Measurements from ENCODE around the gene ERBB4. TPM values are rescaled to one million over a fixed set of nuclear protein-coding genes. Genes with fewer than 3 reads are reported as not detected.

The ERBB4 gene
- total RNA-seq, 1 donor from 2014 or later, result 17.8 TPM

DNA sequence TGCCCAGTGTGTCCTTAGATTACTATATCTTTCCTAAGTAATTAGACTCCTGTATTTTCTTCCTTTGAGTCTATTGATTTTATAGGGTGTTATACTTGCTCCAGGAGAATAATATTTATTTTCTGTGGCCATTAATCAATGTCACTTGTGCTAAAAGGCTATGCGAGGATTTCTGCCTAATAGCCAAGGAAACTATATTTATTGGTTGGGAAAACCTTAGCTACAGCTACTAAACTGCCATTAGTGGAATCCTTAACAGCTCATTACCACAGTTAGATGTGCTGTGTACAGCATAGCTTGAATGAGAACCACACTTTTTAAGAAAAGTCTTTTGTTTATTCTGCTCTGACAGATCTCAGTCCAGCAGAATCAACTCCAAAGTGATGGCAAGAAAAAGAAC lies 537.3 kb downstream of the ERBB4 start:
- no peak for DNase-seq

DNA sequence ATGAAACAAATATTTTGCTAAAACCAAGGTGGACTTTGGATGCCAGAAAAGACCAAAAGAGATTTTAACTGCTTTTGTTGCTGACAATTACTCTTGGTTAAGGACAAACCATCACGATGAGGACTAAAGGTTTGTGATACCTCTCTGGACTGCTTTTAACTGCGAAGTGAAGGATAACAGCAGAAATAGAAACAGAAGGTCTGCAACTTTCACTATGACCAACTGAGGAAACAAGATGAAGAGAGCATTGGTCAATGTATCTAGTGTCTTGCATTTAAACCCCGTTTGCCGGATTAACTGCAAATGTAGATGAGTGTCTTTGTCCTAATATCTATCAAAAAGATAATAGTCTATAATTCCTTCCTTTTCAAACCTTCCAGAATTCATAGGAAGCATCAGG lies 541.7 kb downstream of the ERBB4 start:
- no peak for DNase-seq

DNA sequence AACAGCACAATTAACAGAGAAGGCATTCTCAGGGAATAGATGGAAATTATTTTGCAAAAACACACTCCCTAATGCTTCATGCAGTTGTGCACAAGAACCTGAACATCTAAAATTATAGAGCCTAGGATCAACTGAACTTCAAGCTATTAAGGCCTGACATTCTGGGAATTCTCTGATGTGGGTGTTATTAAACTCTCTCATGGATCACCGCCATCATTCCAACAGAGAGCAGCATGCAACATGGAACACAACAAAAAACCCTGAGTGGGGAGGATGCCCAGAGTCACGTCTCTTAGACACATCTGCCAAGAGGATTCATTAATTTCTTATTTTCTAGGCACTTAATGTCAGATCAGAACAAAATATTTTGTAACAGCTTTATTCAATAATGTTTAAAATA lies 543.8 kb downstream of the ERBB4 start:
- no peak for DNase-seq

DNA sequence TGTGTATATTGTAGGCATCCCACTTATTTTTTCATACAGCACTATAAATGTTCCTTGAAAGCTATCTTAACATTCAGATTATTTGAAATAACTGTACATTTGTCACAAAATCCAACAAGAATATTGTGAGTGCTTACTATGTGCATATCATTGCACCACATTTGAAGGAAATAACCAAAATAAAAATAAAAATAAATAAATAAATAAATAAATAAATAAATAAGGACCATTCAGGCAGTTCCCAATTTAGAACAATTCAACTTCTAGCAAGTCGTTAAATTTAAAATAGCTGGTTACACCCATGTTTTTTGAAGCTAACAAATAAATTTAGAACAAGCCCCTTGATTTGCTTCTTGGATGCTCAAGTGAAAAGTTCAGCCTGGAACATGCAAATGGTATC lies 548.3 kb downstream of the ERBB4 start:
- DNase-seq, result no peak

DNA sequence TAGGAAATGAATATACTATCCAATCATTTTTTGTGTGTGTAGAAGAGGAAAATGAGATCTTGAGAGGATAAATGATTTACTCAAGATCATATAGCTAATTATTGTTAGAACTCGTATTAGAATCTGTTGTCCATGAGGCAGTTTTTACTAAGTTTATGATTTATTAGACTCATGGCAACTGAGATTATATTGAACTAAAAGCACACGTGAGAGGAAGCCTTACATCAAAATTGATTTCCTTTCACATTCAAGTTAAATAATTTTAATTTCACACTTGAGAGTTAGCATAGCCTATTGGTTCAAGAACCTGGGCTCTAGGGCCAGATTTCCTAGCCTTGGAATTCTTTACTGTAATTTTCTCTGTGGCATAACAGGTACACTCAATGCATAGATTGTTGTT lies 552.3 kb downstream of the ERBB4 start:
- DNase-seq, result no peak

DNA sequence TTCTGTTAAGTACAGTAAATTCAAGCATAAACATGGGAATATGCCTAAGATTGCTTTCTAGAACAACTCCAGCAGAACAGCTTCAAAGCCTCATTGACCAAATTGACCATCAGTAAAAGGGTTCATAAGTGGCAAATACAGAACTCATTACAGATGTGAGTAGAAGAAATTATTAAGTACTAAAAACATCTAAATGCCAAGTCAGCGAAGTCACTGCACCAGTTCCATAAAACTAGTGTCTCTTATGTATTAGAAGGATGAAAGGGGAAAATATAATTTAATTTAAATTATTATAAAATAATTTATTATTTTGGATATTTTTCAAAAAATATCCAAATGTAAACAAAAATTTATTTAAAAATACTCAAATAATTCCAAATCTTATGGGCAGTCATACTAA lies 553.2 kb downstream of the ERBB4 start:
- no peak for DNase-seq

DNA sequence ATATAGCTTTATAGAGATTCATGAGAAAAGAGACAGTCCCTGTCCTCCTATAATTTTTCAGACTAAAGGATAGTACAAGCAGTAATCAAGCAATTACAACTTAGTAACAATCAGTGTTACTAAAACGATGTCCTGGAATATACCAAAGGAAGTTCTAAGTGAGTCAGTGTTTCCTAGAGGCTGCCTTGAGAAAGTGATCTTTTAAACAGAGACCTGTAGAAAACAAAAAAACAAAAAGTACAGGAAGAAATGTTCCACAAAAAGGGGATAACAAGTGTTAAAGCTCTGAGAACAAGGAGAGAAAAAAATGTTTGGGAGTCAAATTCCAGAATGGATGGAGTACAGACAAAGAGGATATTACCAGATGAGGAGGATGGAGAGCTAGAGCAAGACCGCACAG lies 556.4 kb downstream of the ERBB4 start:
- no peak for DNase-seq

DNA sequence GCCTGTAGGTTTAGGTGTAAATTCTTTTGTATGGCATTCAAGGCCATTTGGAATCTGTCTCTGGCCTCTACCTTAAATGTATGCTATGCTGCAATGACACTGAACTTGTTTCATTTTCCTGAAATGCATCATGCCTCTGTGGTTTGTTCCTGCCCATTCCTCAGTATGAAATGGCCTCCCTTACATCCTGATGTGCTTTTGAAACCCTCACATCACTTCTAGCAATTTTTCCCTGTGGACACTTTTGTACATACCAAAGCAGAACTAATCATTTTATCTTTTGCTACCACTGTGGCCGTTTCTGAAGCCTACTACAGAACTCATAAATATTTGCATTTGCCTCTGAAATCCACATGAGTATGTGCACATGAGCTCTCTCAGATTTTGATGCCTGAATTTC lies 557.2 kb downstream of the ERBB4 start:
- no peak for DNase-seq

DNA sequence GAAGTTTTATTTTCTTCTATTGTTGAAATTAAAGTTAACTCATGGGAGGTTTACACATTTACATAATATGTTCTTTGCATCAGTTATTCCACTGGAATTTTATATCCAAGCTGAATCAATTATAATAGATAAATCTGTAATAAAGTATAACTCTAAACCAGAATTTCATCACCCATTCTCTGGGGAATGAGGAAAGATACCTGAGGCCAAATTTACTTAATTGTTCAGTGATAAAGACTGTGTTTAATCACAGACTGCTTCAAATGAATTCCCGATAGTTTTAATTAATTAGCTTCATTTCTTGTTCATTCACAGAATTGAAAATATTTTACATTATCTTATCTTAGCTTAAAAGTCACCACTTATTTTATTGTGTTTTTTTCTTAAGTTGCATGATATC lies 562.5 kb downstream of the ERBB4 start:
- no peak for DNase-seq

DNA sequence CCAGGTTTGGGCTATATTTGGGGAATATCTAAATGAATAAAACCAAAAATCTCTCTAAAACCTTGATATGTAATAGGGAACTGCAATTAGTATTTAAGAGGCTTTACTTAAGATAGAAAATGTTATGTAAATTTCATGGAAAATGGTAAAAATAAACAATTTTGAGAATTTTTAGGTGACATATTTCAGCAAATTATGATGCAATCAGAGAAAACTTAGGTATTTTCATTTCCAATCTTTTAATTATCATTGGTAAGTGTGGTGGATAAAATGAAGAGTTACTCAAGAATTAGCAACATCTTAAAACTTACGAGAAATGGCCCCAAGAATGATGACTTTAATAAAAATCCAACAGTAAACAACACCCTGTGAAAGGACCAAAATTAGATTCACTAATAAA lies 571.4 kb downstream of the ERBB4 start:
- DNase-seq, result no peak

DNA sequence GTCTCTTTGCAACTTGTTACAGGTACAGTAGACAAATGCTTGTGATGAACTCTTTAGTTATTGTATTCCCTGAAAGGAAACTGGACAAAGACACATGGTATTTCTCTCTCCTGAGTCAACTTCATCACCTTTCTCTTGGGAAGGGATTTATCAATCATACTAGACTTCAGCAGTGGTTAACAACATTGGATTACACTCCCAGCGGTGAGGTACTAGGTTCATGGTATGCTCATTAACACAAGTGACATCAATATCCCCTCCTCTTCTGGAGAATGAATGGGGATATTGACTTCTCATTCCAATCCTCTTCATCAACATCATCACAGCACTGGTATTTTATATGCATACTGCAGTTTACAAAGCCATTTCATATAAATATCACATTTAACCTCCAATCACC lies 574.6 kb downstream of the ERBB4 start:
- DNase-seq, result no peak

DNA sequence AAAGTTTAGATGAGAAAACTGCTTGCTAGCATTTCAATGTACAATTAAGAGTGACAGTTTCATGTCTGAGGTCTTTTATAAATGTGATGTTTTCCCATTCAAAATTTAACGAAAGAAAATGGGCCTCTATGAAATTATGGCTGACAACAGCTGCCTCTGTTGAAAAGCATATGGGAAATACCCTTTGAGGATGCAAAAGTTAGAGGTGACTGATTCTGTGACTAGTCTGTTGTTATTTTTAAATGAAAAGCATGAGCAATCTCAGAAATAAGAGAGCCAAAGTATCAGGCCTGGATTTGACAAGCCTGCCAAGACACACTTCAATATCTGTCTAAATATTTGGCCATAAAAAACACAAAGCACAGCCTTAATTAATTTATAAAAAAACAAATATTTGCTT lies 580.8 kb downstream of the ERBB4 start:
- DNase-seq, result no peak

DNA sequence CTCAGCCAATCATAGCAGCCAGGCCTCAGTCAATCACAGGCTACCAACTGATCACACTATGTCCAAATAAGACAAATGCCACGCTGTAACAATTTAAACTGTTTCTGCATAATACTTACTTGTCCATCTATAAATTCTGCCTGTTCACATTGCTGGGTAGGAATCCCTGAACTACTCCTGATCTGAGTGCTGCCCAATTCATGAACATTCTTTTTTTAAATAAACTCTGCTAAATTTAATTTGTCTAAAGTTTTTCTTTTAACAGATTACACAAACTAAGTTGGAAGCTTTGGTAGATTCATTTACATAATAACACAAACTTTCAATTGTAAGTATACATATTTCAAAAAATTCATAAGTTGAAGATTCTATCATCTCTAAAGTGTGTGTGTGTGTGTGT lies 583.0 kb downstream of the ERBB4 start:
- DNase-seq, result no peak

DNA sequence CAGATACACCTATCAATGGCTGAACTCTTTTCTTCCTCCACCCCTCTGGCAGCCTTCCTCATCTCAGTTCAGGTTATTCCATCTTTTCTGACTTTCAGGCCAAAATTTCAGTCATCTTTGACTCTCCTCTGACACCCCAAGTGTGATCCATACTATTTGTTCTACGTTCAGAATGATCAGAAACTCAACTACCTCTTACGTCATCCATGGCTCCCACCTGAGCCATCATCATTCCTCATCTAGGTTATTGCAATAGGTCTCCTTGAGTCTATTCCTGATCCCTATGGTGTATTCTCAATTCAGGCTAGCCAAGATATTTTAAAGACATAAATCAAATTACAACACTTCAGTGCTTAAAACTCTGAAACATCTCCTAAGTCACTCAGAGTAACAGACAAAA lies 589.7 kb downstream of the ERBB4 start:
- DNase-seq, result no peak

DNA sequence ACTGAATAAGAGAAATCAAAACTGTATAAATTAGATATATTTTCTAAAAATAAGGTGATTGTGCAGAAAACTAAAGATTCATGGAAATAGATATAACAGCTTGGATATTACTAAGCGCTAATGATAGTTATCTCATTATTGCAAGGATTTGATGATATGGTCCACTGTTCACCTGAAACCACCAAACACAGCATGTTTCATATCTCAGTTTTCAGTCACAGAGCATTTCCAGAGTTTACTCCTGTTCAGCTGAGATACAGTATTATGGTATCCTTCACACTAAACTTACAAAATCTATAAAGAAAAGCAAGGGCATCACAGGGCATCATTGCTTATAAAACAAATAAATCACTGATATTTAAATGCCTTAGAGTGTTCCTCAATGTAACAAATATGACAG lies 591.6 kb downstream of the ERBB4 start:
- no peak for DNase-seq

DNA sequence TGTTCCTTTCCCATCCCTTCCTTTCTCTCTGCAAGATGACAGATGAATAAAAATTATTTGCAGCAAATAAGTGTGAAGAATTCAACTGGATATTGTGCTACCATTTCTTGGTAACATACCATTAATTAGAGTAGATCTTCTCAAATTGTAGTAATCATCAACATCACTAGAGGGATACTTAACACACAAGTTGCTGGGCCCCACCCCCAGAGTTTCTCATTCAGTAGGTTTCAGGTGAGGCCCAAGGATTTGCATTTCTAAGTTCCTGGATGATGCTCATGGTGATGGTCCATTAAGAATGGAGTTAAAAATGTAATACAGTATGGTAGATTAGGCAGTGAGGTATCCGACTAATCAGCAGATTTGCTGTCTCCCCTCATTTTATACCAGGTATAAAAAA lies 594.0 kb downstream of the ERBB4 start:
- no peak for DNase-seq

DNA sequence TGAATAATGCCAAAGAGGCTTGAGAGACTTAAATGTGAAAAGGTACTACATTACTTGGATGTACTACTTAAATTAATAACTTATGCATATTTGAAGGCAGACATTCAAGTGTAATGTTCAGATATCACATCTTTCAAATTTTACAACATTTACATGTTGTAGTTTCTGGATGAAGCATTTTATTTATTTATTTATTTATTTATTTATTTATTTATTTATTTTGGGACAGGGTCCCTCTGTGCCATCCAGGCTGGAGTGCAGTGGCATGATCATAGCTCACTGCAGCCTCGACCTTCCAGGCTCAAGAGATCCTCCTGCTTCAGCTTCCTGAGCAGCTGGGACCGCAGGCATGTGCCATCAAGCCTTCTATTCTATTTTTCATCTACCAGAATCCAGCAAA lies 596.4 kb downstream of the ERBB4 start:
- no peak for DNase-seq

DNA sequence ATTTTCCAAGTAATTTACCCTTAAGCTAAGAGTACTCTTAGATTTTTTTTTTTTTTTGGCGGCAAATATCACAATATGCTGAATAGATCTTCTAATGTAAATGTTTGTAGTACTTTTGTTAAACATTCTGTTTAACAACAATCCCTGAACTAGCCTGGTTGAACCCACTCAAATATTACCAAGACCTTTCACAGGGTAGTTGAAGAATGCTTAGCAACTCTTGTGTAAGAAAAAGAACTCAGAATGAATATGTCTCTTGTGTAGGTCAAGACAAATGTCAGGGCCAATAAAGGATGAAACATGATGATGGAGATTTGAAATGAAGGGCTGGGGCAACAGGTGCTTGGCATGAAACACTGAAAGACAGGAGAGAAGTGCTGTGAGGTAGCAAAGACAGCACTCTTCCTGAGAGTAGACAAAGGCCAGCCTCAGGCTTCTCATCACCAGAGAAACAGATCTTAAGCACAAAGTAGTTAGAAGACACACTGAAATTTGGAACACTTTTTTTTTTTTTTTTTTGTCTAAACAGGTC lies 597.3 kb downstream of the ERBB4 start:
- DNase-seq, result peak; percentile 30

DNA sequence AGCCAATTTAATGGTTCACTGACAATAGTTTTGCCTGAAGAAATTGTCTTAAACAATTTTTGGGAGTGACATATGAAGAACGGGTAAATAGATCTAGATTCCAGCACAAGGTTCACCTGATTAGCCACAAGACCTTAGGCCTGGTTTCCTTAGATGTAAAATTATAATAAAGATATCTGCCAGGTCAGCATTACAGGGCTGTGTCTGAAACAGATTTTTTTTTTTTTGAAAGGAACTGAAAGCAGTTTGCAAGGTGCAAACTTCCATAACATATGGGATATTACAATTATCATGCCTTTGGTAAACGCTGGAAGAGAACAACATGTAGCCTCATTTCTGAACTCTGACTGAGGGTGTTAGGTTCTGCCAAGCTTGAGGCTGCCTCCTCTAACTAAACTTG lies 599.4 kb downstream of the ERBB4 start:
- no peak for DNase-seq

DNA sequence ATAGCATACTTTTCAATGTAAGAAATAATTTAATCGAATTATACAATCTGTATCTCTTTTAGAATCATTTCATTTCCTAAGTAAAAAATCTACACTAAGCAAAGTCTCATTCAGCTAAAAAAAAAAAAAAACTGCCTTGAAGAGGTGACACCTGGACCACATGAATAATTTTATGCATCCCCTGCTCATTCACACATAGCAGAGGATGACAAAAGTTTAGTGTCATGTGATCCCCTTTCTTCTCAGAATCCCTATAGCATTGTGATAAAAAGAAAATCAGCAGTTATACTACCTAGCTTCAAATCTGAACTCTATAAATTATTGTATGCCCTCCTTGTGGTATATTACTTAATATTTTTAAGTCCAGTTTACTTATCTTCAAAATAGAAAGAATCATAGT lies 603.8 kb downstream of the ERBB4 start:
- DNase-seq, result no peak

DNA sequence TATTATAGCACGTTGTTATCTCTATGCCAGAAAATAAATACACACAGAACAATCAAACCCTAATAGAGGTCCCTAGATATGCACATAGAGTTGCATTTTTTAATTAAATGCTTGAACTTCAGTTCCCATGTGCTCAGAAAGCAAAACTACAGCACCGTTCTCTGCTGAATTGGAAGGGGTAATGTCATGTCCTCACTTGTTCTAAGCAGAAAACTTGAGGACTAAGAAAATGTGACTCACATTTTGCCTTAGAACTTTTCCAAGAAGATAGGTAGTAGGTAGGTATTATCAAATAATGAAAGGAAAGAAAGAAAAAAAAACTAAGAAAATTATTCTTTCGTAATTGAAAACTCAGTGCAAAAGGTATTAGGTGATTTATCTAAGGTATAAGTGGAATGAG lies 607.3 kb downstream of the ERBB4 start:
- DNase-seq, result no peak

DNA sequence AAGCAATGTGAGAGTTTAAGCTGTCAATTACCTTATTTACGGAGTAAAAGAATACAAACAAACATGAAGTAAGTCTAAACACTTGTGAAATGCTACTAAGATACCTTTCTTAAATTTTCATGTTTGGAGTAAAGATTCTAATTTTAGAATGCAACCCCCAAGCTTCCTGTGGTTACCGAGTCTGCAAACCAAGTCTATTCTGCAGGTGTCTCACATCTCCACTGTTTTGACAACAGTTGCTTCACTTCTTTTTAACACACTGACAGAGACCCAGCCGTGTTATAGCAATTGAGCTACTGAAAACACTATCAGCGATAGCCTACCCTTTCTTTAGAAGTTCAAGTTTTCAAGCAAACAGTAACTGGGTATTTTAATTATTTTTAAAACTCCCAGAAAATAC lies 608.3 kb downstream of the ERBB4 start:
- peak; percentile 30 for DNase-seq

DNA sequence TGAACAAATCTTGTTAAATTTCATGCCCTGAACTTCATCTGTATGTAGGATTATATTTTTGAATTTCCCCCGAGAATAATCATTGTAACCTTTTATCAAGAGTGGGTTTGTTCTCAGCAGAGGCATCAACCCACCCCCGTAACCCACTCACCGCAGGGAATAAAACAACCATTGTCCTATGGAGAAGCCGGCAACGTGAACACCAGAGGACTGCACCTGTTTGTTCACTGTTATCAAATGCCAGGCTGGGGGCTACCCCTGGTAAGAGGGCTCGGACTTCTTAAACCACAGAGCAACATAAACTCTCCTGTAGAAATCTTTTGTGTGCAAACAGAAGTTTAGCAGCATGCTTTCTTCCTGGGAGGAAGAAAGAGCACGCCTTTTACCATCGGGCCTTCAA lies 610.4 kb downstream of the ERBB4 start:
- peak; percentile 17 for DNase-seq

DNA sequence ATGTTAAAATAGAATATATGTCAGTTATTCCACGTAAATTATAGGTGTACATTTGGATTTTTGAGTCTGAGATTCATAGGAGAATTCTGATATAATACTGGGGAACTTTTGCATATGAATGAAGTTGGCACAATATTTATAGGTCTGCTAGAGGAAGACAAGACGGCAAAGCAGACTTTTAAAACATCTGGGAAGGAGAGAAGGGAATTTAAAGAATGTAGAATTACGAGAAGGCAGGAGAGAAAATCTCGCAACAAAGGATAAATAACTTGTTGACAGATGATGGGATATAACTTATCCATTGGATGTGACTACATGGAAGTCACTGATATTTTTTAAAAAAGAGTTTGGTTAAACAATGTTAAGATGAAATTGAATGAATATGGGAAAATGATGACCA lies 615.6 kb downstream of the ERBB4 start:
- no peak for DNase-seq

DNA sequence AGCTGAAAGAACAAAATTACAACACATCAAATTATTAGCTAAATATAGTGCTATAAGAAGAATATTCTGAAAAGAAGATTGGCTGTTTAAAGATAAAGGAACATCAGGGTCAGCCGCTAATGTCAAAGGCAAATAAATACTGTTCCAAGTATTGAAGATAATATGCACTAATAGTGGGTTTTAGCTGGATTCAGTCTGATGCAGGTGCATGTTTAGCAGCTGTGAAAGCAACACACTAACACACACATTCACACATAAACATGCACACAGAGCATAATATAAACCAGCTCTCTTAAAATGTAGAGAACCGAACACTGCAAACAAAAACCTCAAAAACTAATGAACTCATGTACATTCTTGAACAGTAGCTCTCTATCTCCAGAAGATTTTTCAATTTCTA lies 634.6 kb downstream of the ERBB4 start:
- no peak for DNase-seq

Measured in tongue (tissue), 2 donors.